GM23338 (cell line): ENCODE measurements around the gene CIB4. TPM values are rescaled to one million over a fixed set of nuclear protein-coding genes. Genes with fewer than 3 reads are reported as not detected.

Experiments
- ATAC-seq: fragments of 200-7000 bp; cut with Tn5 transposase; 3 replicates; pipeline ENCODE4 v1.9.1; 2020
- DNase-seq: peaks from one replicate; pipeline ENCODE4 v3.0.0-alpha.2; 2015; ENCODE audit warnings: low spot score
- H2AFZ ChIP-seq: fragments of 200-600 bp; sonication (generic); 2 replicates; pipeline ENCODE4 v1.8.0; 2016; ENCODE audit warnings: antibody characterized with exemption, mild to moderate bottlenecking, moderate library complexity
- H3F3A ChIP-seq: fragments of 200-600 bp; sonication (generic); replicated peaks from 2 replicates; pipeline ENCODE4 v1.8.0; 2017; ENCODE audit warnings: antibody characterized with exemption, mixed run types, low read depth
- H3K27ac ChIP-seq: fragments of 200-600 bp; sonication (generic); 2 replicates; pipeline ENCODE4 v1.6.1; 2016; ENCODE audit warnings: low read depth
- H3K27me3 ChIP-seq: fragments of 200-600 bp; sonication (generic); 2 replicates; pipeline ENCODE4 v1.8.0; 2016; ENCODE audit warnings: mild to moderate bottlenecking, mixed run types, moderate library complexity; ENCODE audit not compliant: insufficient read depth
- H3K36me3 ChIP-seq: fragments of 200-600 bp; sonication (generic); 2 replicates; pipeline ENCODE4 v1.8.0; 2016; ENCODE audit warnings: mild to moderate bottlenecking; ENCODE audit not compliant: insufficient read depth
- H3K4me1 ChIP-seq: fragments of 200-600 bp; sonication (generic); 2 replicates; pipeline ENCODE4 v1.8.0; 2016; ENCODE audit warnings: mild to moderate bottlenecking, moderate library complexity; ENCODE audit not compliant: insufficient read depth
- H3K4me2 ChIP-seq: fragments of 200-600 bp; sonication (generic); 2 replicates; pipeline ENCODE4 v1.7.1; 2017; ENCODE audit warnings: mixed run types
- H3K4me3 ChIP-seq: fragments of 200-600 bp; sonication (generic); 2 replicates; pipeline ENCODE4 v1.6.1; 2016; ENCODE audit warnings: mixed run types
- H3K79me2 ChIP-seq: fragments of 200-600 bp; sonication (generic); replicated peaks from 2 replicates; pipeline ENCODE4 v1.8.0; 2017; ENCODE audit warnings: mild to moderate bottlenecking; ENCODE audit not compliant: insufficient read depth
- H3K9me2 ChIP-seq: fragments of 200-600 bp; sonication (generic); 2 replicates; pipeline ENCODE4 v1.8.0; 2017; ENCODE audit not compliant: insufficient read depth
- H4K20me1 ChIP-seq: fragments of 200-600 bp; sonication (generic); replicated peaks from 2 replicates; pipeline ENCODE4 v1.8.0; 2017; ENCODE audit warnings: mild to moderate bottlenecking; ENCODE audit not compliant: insufficient read depth
- H3K27ac Mint-ChIP-seq: 2 replicates; pipeline ENCODE4 v1.8.0; 2020; ENCODE audit warnings: inconsistent platforms, mild to moderate bottlenecking, moderate library complexity, mixed read lengths
- H3K27me3 Mint-ChIP-seq: 3 replicates; pipeline ENCODE4 v1.8.0; 2022; ENCODE audit warnings: low read depth, mild to moderate bottlenecking, moderate library complexity, mixed read lengths, inconsistent platforms; ENCODE audit not compliant: insufficient read depth, poor library complexity
- H3K36me3 Mint-ChIP-seq: 3 replicates; pipeline ENCODE4 v1.8.0; 2021; ENCODE audit warnings: low read depth, mild to moderate bottlenecking, inconsistent platforms, moderate library complexity, mixed read lengths
- H3K4me1 Mint-ChIP-seq: 3 replicates; pipeline ENCODE4 v1.8.0; 2020; ENCODE audit warnings: mild to moderate bottlenecking, inconsistent platforms, mixed read lengths
- H3K4me3 Mint-ChIP-seq: 3 replicates; pipeline ENCODE4 v1.8.0; 2021; ENCODE audit warnings: moderate library complexity, mild to moderate bottlenecking, inconsistent platforms, mixed read lengths
- H3K9me3 Mint-ChIP-seq: 3 replicates; pipeline ENCODE4 v1.8.0; 2020; ENCODE audit warnings: moderate library complexity, mild to moderate bottlenecking, inconsistent platforms, mixed read lengths
- EZH2phosphoT487 ChIP-seq: fragments of 200-600 bp; sonication (generic); IDR thresholded peaks from one replicate; pipeline ENCODE4 v1.8.1; 2018; ENCODE audit warnings: antibody characterized with exemption; ENCODE audit not compliant: unreplicated experiment
- polyA plus RNA-seq: library from polyadenylated mRNA; unstranded; fragments of >200 nt; fragmentation: Nextera tagmentation; extraction: Ambion mirVana; gene quantifications from 2 replicates; pipeline ENCODE4 v1.2.1, GENCODE V29; 2016
- total RNA-seq: library from RNA; depleted of rRNA; stranded (reverse); fragments of >200 nt; shearing (Covaris generic); gene quantifications from 2 replicates; pipeline ENCODE4 v1.2.3, GENCODE V29; 2014
- TF ChIP-seq, protein P1 (sequence below): fragments of 250-450 bp; sonication (Bioruptor Pico); IDR thresholded peaks from 2 replicates; pipeline ENCODE4 v1.5.0; 2020; ENCODE audit warnings: mild to moderate bottlenecking, moderate library complexity
- TF ChIP-seq, protein P2 (sequence below), 2 experiments: fragments of 200-600 bp in 1 of 2; sonication (generic) in 1 of 2; conservative IDR thresholded peaks; 2 replicates each; pipeline versions ENCODE4 v1.5.1 to v1.6.1; 2016 to 2017; ENCODE audit warnings: antibody characterized with exemption in 2 of 2, low read depth in 2 of 2, mild to moderate bottlenecking in 2 of 2, moderate library complexity in 1 of 2

CIB4 gene
- total and polyA plus RNA-seq, 2 experiments from 2014 or later = not detected

DNA sequence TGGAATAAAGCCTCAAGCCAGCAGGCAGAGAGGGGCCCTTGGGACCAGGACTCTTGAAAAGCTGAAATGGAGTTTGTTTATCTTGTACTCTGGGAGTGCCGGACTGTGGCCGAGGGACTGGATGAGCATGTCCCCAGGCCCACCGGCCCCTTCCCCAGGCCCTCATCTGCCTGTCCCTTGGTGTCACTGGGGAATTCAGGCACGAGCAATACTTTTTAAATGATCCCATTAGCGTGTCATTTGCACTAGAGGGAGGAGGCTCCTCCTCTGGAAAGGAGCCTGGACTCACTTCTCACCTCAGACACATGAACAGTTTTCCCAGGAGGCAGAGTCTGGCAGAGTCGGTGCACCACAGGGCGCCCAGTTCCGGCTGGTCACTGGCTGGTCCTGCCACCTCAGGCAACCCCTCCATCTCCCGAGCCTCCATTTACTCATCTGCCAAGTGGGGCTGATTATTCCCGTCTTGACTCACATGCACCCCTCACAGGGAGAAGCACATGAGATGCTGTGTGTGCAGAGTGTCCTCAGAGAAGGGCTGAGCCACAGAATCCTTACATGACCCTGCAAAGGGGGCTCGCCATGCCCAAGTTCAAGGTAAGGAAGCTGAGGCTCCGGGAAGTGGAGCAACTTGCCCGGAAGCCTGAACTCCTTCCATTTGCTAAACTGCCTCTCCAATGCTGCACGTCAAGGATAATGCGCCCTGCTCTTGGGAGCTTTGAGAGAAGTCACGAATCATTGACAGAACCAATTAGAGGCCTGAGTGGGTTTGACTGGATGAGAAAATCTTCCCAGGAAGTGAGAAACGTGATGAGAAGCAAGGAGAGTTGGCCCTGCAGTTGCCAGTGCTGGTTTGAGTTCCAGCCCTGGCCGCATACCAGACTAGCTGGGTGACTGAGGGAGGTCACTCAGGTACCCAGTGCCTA, 26.7 kb downstream of the CIB4 start:
- H3K4me2 ChIP-seq = no peak overlapping the region
- H4K20me1 ChIP-seq = no peaks in the 10 kb centered on the region
- peaks cover 20% of the 10 kb centered on the region for H3K27me3 Mint-ChIP-seq
- no peaks in the 10 kb centered on the region for H3F3A ChIP-seq
- ATAC-seq (no peak), DNase-seq (no peak)
- no peaks in the 10 kb centered on the region for H3K9me2 ChIP-seq
- H3K4me3 Mint-ChIP-seq = no peak overlapping the region
- H3K4me1 ChIP-seq = peaks cover 6% of the 10 kb centered on the region; the same call in 1 of the 2 replicates
- no peak overlapping the region for H3K4me3 ChIP-seq
- no peak overlapping the region for H3K27ac ChIP-seq
- no peaks in the 10 kb centered on the region for H3K79me2 ChIP-seq
- no peaks in the 10 kb centered on the region for H3K36me3 Mint-ChIP-seq
- H3K27ac Mint-ChIP-seq = no peak overlapping the region
- H2AFZ ChIP-seq = no peak overlapping the region
- TF ChIP-seq, protein P1, sequence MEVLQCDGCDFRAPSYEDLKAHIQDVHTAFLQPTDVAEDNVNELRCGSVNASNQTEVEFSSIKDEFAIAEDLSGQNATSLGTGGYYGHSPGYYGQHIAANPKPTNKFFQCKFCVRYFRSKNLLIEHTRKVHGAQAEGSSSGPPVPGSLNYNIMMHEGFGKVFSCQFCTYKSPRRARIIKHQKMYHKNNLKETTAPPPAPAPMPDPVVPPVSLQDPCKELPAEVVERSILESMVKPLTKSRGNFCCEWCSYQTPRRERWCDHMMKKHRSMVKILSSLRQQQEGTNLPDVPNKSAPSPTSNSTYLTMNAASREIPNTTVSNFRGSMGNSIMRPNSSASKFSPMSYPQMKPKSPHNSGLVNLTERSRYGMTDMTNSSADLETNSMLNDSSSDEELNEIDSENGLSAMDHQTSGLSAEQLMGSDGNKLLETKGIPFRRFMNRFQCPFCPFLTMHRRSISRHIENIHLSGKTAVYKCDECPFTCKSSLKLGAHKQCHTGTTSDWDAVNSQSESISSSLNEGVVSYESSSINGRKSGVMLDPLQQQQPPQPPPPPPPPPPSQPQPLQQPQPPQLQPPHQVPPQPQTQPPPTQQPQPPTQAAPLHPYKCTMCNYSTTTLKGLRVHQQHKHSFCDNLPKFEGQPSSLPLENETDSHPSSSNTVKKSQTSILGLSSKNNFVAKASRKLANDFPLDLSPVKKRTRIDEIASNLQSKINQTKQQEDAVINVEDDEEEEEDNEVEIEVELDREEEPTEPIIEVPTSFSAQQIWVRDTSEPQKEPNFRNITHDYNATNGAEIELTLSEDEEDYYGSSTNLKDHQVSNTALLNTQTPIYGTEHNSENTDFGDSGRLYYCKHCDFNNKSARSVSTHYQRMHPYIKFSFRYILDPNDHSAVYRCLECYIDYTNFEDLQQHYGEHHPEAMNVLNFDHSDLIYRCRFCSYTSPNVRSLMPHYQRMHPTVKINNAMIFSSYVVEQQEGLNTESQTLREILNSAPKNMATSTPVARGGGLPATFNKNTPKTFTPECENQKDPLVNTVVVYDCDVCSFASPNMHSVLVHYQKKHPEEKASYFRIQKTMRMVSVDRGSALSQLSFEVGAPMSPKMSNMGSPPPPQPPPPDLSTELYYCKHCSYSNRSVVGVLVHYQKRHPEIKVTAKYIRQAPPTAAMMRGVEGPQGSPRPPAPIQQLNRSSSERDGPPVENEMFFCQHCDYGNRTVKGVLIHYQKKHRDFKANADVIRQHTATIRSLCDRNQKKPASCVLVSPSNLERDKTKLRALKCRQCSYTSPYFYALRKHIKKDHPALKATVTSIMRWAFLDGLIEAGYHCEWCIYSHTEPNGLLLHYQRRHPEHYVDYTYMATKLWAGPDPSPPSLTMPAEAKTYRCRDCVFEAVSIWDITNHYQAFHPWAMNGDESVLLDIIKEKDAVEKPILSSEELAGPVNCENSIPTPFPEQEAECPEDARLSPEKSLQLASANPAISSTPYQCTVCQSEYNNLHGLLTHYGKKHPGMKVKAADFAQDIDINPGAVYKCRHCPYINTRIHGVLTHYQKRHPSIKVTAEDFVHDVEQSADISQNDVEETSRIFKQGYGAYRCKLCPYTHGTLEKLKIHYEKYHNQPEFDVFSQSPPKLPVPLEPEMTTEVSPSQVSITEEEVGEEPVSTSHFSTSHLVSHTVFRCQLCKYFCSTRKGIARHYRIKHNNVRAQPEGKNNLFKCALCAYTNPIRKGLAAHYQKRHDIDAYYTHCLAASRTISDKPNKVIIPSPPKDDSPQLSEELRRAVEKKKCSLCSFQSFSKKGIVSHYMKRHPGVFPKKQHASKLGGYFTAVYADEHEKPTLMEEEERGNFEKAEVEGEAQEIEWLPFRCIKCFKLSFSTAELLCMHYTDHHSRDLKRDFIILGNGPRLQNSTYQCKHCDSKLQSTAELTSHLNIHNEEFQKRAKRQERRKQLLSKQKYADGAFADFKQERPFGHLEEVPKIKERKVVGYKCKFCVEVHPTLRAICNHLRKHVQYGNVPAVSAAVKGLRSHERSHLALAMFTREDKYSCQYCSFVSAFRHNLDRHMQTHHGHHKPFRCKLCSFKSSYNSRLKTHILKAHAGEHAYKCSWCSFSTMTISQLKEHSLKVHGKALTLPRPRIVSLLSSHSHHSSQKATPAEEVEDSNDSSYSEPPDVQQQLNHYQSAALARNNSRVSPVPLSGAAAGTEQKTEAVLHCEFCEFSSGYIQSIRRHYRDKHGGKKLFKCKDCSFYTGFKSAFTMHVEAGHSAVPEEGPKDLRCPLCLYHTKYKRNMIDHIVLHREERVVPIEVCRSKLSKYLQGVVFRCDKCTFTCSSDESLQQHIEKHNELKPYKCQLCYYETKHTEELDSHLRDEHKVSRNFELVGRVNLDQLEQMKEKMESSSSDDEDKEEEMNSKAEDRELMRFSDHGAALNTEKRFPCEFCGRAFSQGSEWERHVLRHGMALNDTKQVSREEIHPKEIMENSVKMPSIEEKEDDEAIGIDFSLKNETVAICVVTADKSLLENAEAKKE (CRISPR knock-in tag) = no peak
- no peak for TF ChIP-seq EZH2phosphoT487
- TF ChIP-seq, protein P2, sequence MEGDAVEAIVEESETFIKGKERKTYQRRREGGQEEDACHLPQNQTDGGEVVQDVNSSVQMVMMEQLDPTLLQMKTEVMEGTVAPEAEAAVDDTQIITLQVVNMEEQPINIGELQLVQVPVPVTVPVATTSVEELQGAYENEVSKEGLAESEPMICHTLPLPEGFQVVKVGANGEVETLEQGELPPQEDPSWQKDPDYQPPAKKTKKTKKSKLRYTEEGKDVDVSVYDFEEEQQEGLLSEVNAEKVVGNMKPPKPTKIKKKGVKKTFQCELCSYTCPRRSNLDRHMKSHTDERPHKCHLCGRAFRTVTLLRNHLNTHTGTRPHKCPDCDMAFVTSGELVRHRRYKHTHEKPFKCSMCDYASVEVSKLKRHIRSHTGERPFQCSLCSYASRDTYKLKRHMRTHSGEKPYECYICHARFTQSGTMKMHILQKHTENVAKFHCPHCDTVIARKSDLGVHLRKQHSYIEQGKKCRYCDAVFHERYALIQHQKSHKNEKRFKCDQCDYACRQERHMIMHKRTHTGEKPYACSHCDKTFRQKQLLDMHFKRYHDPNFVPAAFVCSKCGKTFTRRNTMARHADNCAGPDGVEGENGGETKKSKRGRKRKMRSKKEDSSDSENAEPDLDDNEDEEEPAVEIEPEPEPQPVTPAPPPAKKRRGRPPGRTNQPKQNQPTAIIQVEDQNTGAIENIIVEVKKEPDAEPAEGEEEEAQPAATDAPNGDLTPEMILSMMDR (conservative IDR thresholded peaks at IDR 0.05; ENCODE audit: low read depth in 2 of 2) = no peak
- no peaks in the 10 kb centered on the region for H3K36me3 ChIP-seq
- H3K9me3 Mint-ChIP-seq = no peaks in the 10 kb centered on the region
- H3K27me3 ChIP-seq = no peaks in the 10 kb centered on the region
- H3K4me1 Mint-ChIP-seq = peaks cover 40% of the 10 kb centered on the region
